ENCODE results near the gene CCDC57. TPM values are rescaled to one million over a fixed set of nuclear protein-coding genes. Genes with fewer than 3 reads are reported as not detected.

The CCDC57 gene
- total and polyA plus RNA-seq, 2 experiments from 2014 or later, result 15.7 to 29.8 TPM

DNA sequence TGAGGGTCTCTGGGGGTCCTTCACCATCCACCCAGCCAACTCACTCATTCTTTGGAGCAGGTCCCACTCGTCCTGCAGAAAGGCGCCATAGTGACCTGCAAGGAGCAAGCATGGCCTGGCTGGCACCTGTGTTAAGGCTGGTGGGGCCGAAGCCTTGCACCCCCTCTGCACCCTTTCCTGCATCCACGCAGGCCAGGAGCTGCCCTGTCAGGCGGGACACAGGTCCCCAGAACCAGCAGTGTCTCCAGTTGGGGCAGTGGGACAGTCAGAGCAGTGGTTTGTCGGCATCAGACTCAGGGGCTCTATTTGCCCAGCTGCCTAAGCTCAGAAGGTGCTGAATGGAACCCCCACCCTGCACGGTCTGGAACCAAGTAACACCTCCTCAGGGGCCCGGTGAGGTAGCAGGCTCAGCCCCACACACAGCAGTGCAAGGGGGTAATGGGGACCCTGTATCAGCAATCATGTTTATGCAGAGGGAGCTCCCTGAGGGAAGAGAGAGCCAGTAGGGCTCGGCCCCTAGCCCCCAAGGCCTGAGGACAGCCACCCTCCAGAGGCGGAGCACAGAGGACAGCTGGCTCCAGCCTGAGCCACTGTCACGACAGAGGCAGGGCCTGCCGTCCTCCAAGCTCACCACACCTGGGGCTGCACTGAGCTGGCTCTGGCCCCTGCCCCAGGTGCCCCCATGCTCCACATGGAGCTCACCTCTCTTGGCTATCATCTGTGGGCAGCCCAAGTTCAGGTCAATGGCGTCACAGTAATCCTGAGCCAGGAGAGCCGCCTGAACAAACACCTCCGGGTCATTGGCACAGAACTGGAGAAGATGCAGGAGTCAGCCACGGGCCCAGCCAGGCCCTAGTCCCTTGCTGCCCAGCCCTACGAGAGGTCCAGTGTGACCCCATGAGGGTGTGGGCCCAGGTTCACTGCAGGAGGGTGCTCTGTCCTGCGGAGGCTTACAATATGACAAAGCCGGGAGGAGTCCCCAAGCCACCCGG is 148.9 kb downstream of the CCDC57 start:
- DNase-seq (ENCODE audit: low spot score), result no peak
- H3K27me3 ChIP-seq, result no peaks in the 10 kb centered on the region
- H3K27ac ChIP-seq, result no peak overlapping the region
- WGBS (ENCODE audit: low lambda C conversion rate, missing lambda C conversion rate), result 90% methylated on average over 20 of the region's 20 CpGs
- H4K20me1 ChIP-seq (ENCODE audit: insufficient read depth, poor library complexity, severe bottlenecking), result no peaks in the 10 kb centered on the region
- H3K36me3 ChIP-seq (replicated peaks; ENCODE audit: insufficient read depth, low read depth), result no peaks in the 10 kb centered on the region
- no peaks in the 10 kb centered on the region for H3K9me3 ChIP-seq (ENCODE audit: low read depth)
- peaks cover 12% of the 10 kb centered on the region for H3K4me1 ChIP-seq (ENCODE audit: insufficient read depth)
- H3K4me3 ChIP-seq, result no peak overlapping the region
- no peaks in the 10 kb centered on the region for H3K9me2 ChIP-seq (replicated peaks; ENCODE audit: insufficient read depth)
- peak overlapping the region; percentile 97 for H3K4me2 ChIP-seq
- H3K79me2 ChIP-seq, result peaks cover 17% of the 10 kb centered on the region
- no peak for TF ChIP-seq EZH2phosphoT487 (IDR thresholded peaks at IDR 0.05; ENCODE audit: low read depth, severe bottlenecking, unreplicated experiment)
- TF ChIP-seq EZH2 (IDR thresholded peaks at IDR 0.05; ENCODE audit: borderline replicate concordance), result no peak
- TF ChIP-seq, protein P1, sequence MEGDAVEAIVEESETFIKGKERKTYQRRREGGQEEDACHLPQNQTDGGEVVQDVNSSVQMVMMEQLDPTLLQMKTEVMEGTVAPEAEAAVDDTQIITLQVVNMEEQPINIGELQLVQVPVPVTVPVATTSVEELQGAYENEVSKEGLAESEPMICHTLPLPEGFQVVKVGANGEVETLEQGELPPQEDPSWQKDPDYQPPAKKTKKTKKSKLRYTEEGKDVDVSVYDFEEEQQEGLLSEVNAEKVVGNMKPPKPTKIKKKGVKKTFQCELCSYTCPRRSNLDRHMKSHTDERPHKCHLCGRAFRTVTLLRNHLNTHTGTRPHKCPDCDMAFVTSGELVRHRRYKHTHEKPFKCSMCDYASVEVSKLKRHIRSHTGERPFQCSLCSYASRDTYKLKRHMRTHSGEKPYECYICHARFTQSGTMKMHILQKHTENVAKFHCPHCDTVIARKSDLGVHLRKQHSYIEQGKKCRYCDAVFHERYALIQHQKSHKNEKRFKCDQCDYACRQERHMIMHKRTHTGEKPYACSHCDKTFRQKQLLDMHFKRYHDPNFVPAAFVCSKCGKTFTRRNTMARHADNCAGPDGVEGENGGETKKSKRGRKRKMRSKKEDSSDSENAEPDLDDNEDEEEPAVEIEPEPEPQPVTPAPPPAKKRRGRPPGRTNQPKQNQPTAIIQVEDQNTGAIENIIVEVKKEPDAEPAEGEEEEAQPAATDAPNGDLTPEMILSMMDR (IDR thresholded peaks at IDR 0.05; ENCODE audit: poor library complexity), result no peak
- no peak overlapping the region for H2AFZ ChIP-seq

DNA sequence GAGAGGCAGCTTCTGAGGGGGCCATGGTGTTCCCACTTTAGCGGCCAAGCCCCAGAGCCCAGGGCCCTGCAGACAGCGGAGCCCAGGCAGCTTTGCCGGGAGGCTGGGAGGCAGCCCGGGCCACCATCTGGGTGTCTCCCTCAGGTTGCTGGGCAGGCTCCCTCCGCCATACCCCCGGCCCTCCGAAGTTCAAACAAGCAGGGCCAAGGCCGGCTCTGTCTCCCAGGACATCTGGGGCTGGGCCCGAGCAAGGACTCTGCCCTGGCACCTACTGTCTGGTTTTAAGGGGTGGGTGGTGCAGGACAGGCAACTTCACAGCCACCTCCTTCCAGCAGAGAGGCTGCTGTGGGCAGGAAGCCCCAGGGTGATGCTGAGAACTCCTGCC is 149.7 kb downstream of the CCDC57 start:
- Histone ChIP-seq H3K27ac (no peak overlapping the region), H4K20me1 (ENCODE audit: insufficient read depth, poor library complexity, severe bottlenecking) (no peaks in the 10 kb centered on the region), H3K9me2 (replicated peaks; ENCODE audit: insufficient read depth) (no peaks in the 10 kb centered on the region), H3K27me3 (no peaks in the 10 kb centered on the region), H3K4me3 (no peak overlapping the region), H3K4me2 (no peak overlapping the region), H3K4me1 (ENCODE audit: insufficient read depth) (peaks cover 12% of the 10 kb centered on the region), H3K79me2 (peaks cover 17% of the 10 kb centered on the region), H3K9me3 (ENCODE audit: low read depth) (no peaks in the 10 kb centered on the region), H3K36me3 (replicated peaks; ENCODE audit: insufficient read depth, low read depth) (no peaks in the 10 kb centered on the region), H2AFZ (no peak overlapping the region)
- no peak for DNase-seq (ENCODE audit: low spot score)
- TF ChIP-seq EZH2phosphoT487 (IDR thresholded peaks at IDR 0.05; ENCODE audit: low read depth, severe bottlenecking, unreplicated experiment), result no peak
- TF ChIP-seq, protein P1 (IDR thresholded peaks at IDR 0.05; ENCODE audit: poor library complexity), result no peak
- TF ChIP-seq EZH2 (IDR thresholded peaks at IDR 0.05; ENCODE audit: borderline replicate concordance), result no peak
- WGBS (ENCODE audit: low lambda C conversion rate, missing lambda C conversion rate), result 95% methylated on average over 9 of the region's 9 CpGs

DNA sequence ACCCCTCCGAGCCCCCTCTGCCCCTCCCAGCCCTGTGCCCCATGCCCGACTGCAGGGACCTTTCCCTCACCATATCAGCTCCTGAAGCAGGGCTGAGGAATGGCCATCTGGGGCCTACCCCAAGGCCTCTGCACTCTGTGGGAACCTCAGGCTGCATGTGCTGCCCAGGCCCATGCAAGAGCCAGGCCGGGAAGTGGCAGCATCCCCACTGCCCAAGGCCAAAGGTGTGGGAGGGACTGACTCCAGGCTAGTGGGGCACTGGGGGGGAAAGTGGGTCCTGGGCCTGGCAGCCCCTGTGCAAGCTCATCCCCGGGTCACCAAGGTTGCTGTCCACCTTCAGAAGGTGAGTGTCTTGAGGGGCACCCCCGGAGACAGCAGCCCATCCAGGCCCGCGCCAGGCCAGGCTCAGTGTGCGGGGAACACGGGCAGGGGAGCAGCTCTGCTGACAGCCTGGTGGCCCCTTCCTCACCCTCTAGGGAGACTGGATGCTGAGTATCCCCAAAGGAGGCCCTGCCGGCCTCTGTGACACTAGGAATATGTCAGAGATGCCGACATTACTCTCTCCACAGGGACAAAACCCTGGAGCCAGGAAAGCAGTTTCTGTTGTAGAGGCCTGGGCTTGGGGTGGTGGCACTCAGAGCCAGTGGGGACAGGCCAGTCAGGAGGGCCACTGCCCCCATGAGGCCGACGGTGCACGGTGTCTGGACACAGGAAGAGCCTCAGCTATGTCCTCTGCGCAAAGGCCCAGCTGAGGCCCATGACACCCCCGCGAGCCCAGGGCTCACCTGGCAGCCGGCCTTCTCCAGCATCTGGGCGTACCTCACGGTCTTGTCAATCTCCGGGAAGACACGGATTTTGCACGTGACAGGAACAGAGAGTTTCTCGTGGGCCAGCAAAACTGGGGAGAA is 150.3 kb downstream of the CCDC57 start:
- Histone ChIP-seq H3K27me3 (no peaks in the 10 kb centered on the region), H3K36me3 (replicated peaks; ENCODE audit: insufficient read depth, low read depth) (no peaks in the 10 kb centered on the region), H3K4me3 (no peak overlapping the region), H3K27ac (no peak overlapping the region), H3K4me1 (ENCODE audit: insufficient read depth) (peaks cover 12% of the 10 kb centered on the region), H3K9me2 (replicated peaks; ENCODE audit: insufficient read depth) (no peaks in the 10 kb centered on the region), H2AFZ (no peak overlapping the region), H3K79me2 (peaks cover 17% of the 10 kb centered on the region), H3K4me2 (no peak overlapping the region), H3K9me3 (ENCODE audit: low read depth) (no peaks in the 10 kb centered on the region), H4K20me1 (ENCODE audit: insufficient read depth, poor library complexity, severe bottlenecking) (no peaks in the 10 kb centered on the region)
- TF ChIP-seq, protein P1 (IDR thresholded peaks at IDR 0.05; ENCODE audit: poor library complexity), result no peak
- no peak for TF ChIP-seq EZH2 (IDR thresholded peaks at IDR 0.05; ENCODE audit: borderline replicate concordance)
- 94% methylated on average over 24 of the region's 24 CpGs for WGBS (ENCODE audit: low lambda C conversion rate, missing lambda C conversion rate)
- DNase-seq (ENCODE audit: low spot score), result no peak

Measured in hepatocyte (in vitro differentiated cells).